Skeletal muscle cell (primary cell): ENCODE results near the gene GNPNAT1.
"Not testable (repeated sequence)": the region's sequence is repeated elsewhere in the genome, so short reads cannot be mapped to it uniquely, and the experiment has no call there.

Source experiments
- DNase-seq: peaks from one replicate; pipeline ENCODE4 v3.0.0-alpha.2; 2010; ENCODE audit warnings: low read depth
- H3K4me3 ChIP-seq: 2 replicates; pipeline ENCODE4 v1.5.1; 2011; ENCODE audit warnings: low read depth, mild to moderate bottlenecking, control low read depth, low read length, moderate library complexity

Gene GNPNAT1

GRCh38 chr14:52733824-52734223 is 57.6 kb downstream of the GNPNAT1 start:
- no peak overlapping the region for H3K4me3 ChIP-seq
- no peak for DNase-seq

- DNase-seq: no peak
- H3K4me3 ChIP-seq: peak overlapping the region; percentile 68
These were observed 60.7 kb downstream of the GNPNAT1 start for GRCh38 chr14:52730709-52731111.

GRCh38 chr14:52729925-52730708 is 61.3 kb downstream of the GNPNAT1 start, which contains the start of gene STYX:
TSS of gene STYX (plus strand) at chr14:52730166. CDS start at chr14:52730475, 309 bp downstream.
- peak within 1 kb of the TSS; percentile 68 for H3K4me3 ChIP-seq
- DNase-seq: peak; percentile 96

- no peak for DNase-seq
- peak overlapping the region; percentile 27 for H3K4me3 ChIP-seq
These were observed 61.9 kb downstream of the GNPNAT1 start for GRCh38 chr14:52729585-52729924.

GRCh38 chr14:52729035-52729434 is 62.4 kb downstream of the GNPNAT1 start:
- not testable (repeated sequence) for H3K4me3 ChIP-seq, DNase-seq

- DNase-seq, H3K4me3 ChIP-seq: not testable (repeated sequence)
These were observed 63.9 kb downstream of the GNPNAT1 start for GRCh38 chr14:52727509-52727908.
